NCI-H2227 treated with DMSO at 0.1 percent for 48 hours (cell line): ENCODE results near the gene HHAT.
"Not testable (repeated sequence)": the region's sequence is repeated elsewhere in the genome, so short reads cannot be mapped to it uniquely, and the experiment has no call there.

Experiments used
- DNase-seq: peaks from one replicate; lab custom pipeline; 2025; lab: John Stamatoyannopoulos, UW

The HHAT gene

DNA sequence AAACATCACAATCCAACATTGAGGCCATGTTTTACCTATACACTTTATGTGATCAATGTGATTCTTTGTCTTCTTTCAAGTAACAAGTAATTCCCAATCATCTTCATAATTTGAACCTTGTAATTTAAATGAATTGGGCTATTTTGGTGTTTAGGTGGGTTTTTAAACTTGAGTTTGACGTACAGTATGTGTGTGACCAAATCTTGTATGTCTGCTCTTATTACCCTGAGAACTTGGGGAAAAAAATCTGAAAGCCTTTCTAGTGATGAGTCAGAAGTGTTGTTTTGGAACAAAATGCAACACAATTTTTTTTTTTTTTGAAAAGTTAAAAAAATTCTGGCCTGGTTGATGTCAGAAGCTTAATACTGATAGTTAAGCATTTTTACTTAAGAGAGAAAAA lies 68.5 kb downstream of the HHAT start:
- DNase-seq = no peak

DNA sequence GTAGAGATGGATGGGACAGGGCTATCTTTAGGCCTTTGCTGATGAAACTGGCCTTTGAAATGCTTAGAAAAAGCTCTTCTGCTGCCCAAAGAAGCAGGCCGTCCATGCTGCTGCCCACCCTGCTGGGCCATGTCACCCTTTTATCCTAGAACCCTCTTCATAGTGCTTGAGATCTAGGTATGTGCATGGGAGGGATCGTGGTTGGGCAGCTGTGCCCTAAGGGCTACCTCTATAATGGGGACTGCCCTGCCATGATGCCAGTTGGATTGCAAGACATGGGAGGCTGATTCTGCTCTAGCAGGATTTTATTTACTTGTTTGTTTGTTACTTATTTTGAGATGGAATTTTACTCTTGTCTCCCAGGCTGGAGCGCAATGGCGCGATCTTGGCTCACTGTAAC lies 69.0 kb downstream of the HHAT start:
- DNase-seq = no peak

DNA sequence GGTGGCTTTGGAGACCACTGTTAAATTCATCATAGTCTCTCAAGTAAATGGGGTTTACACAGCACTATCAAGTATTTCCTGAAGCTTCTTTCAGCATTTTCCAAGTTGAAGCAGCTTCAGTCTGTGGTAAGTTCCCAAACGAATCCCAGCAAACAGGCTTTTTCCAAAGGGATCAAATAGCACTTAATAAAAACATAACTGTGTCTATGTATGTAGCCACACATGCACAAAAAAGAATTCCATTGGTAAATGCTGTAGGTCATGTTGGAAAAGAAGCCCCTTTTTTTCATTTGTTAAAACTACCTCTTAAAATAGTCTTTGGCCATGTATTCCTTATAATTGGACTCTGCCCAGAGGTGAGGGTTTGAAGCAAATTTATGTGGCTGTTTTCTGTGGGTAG lies 69.8 kb downstream of the HHAT start:
- no peak for DNase-seq

DNA sequence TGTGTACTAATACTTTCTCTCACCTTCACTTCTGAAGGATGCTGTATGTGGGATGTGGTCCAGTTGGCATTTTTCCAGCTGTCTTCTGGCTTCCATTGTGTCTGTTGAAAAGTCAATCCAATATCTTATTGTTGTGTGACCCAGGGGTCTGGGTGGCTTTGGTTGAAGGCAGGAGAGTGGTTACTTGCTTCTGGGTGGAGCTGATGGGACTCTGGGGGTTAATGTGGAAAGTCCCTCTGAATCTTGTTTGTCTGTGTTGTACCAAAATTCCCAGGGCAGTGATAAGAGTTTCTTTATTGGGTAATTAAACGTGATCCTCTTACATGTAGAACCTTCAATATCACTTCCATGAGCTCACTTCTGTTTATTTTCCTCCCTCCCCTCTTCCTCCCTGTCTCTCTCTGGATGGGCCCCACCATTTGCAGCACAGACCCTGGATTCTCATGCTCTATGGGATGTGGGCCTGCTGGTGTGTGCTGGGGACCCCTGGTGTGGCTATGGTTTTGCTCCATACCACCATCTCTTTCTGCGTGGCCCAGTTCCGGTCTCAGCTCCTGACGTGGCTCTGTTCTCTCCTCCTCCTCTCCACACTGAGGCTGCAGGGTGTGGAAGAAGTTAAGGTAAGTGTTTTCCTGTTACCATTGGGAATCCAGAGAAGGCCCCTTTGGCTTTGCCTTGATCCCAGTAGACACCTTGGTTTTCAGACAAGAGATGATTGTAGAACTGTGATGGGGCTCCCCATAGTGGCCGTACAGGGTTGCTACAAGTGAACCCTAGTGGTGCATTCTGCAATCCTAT lies 71.5 kb downstream of the HHAT start:
- DNase-seq = peak; percentile 47

DNA sequence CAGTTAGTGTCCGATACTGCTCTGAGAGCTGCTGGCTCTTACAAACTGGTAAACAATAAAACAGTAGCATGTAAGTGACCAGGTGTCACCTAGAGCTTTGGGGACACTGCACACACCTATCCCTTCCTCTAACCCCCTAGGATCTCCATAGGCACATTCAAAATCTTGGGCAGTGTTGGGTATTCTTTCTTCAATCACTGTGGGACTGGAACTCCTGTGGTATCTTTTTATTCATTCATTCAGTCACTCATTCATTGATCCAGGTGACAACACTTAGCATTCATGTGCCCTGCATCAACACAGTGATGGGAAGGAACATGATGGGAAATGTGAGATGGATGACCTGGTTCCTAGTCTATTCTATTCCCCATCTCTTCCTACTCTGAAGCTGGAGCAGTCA lies 73.9 kb downstream of the HHAT start:
- DNase-seq = no peak

DNA sequence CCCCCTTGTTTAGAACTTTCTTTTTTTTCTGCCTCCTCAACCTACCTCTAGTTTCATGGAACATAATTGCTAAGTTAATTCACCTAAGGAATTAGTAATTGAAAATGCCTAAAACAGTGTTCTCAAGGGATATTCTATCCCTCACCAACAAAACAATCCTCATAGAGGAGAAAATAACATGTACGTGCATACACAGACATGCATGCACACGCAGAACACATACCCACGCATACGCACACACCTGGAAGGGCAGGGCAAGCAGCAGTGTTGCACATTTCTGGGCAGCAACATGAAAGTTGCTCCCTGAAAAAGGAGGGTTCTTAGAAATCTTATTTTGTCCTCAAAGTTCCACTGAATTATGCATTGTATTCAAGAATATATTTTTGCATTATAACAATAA lies 76.6 kb downstream of the HHAT start:
- no peak for DNase-seq

DNA sequence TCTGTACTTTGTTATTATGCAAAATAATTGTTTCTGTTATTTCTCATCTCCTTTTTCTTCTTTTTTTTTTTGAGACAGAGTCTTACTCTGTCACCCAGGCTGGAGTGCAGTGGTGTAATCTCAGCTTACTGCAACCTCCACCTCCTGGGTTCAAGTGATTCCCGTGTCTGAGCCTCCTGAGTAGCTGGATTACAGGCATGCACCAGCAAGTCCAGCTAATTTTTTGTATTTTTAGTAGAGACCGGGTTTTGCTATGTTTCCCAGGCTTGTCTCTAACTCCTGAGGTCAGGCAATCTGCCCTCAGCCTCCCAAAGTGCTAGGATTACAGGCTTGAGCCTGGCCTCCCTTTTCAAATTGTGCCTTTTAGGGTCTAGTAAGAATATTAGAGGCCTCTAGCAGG lies 77.6 kb downstream of the HHAT start:
- not testable (repeated sequence) for DNase-seq

DNA sequence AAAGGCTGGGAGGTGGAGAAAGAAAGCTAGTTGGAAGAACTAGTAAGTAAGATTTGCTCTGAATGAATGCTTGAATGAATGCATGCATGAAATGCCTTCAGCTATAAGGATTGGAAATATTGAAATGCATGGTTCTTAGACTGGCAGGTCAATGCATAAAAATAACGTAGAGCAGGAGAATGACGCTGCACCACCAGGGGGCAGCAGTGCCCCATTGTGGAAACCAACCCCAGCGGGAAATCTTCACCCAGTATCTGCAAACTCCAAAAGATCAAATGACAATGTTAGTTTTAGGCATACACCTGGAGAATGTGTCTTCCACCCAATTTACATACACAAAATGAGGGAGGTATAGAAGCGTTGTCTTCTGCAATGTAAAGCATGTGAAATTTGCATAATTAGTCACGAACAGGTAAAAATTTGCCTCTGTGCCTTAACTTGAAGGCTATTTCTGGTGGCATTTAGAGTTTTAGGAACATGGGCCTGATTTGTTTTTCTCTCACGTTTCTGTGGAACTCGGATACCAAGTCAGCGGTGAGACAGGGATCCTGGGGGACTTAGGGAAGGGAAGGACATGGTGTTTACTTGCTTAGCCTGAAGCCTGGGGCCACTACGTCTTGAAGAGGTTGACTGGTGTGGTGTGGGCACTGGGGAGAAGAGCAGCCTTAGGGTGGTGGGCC lies 78.6 kb downstream of the HHAT start:
- peak; percentile 72 for DNase-seq

DNA sequence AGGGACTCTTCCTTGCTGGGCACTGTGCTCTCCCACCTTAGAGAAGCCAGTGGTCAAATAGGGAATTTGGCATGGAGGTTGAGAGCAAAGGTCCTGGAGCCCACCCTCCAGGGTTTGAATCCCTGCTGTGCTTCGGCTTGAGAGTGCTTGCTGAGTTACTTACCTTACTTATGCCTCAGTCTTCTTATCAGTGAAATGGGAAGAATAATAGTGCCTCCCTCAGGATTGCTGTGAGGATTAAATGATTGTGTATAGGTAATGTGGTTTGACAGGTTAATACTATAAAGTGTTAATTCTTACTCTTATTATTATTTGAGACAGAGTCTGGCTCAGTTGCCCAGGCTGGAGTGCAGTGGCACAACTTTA lies 79.2 kb downstream of the HHAT start:
- no peak for DNase-seq

DNA sequence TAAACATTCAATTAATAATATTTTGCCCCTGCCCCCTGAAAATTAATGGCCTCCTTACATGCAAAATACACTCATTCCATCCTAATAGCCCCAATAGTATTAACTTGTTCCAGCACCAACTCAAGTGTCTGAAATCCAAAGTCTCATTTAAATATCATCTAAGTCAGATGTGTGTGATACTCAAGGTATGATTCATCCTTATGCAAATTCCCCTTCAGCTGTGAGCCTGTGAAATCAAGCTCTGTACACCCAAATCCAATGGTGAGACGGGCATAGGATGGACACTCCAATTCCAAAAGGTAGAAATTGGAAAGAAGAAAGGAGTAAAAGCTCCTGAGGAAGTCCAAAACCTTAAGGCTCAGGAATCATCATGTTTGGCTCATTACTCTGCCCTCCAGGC lies 83.5 kb downstream of the HHAT start:
- no peak for DNase-seq

DNA sequence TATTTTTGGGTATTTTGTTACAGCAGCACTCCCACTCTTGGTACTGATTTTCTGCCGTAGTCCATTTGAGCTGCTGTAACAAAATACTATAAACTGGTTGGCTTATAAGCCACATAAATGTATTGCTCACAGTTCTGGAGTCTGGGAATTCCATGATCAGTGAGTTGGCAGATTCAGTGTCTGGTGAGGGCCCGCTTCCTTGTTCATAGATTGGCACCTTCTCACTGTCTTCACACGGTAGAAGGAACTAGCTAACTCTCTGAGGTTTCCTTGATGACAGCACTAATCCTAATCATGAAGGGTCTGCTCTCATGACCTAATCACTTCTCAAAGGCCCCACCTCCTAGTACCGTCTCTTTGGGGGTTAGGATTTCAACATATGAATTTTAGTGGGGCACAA lies 85.2 kb downstream of the HHAT start:
- no peak for DNase-seq

DNA sequence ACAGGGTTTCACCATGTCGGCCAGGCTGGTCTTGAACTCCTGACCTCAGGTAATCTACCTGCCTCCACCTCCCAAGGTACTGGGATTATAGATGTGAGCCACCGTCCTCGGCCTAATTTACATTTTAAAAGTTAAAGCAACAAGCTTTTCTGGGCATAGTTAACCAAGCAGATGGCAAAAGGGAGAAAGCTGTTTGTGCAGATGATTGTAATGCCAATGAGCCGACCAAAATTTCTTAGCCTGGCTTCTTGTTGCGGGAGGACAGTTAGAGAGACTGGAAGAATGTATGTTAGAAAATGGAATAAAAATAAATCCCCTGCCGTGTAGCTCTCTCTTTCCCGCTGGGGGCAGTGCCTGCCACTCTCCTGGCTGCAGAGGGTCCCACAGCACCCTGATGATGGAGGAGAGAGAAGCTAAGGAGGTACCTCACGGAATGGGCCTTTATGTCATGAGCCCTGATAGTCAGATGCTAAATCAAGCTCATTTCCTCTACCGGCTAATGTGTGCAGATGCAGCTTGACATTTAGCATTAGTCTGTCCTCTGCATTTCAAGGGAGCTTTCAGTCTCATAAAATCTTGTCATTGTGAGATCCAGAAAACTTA lies 87.2 kb downstream of the HHAT start:
- DNase-seq = peak; percentile 1

DNA sequence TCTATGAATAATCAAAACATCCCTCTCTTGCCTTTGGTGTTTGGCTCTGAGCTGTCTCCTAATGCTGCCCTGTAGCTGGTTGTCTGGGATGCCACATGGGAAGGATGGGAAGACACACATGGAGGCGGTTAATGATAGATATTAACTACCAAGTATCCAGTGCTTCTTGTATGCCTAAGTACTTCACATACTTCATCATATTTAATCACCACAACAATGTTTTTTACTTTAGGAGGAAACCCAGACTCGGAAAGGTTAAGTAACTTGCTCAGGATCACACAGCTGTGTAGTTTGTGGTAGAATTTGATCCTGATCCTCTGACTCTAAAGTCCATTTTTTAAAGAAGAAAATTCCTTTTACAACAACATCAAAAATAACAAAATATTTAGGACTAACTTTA lies 88.0 kb downstream of the HHAT start:
- DNase-seq = no peak

DNA sequence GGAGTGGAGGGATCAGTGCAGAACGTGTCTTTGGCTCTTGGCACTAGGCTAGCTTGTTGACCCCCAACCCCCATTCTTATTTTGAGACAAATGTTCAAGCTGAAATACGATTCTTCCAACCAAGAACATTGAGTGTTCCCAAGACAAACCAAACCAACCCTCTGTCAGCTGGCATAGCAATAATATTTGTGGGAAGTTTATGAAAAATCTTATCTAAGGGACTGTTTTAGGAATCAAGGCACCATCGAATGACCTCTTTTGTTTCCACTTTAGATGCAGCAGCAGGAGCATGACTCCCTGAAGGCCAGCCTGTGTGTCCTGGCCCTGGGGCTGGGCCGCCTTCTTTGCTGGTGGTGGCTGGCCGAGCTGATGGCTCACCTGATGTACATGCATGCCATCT lies 89.2 kb downstream of the HHAT start:
- no peak for DNase-seq

DNA sequence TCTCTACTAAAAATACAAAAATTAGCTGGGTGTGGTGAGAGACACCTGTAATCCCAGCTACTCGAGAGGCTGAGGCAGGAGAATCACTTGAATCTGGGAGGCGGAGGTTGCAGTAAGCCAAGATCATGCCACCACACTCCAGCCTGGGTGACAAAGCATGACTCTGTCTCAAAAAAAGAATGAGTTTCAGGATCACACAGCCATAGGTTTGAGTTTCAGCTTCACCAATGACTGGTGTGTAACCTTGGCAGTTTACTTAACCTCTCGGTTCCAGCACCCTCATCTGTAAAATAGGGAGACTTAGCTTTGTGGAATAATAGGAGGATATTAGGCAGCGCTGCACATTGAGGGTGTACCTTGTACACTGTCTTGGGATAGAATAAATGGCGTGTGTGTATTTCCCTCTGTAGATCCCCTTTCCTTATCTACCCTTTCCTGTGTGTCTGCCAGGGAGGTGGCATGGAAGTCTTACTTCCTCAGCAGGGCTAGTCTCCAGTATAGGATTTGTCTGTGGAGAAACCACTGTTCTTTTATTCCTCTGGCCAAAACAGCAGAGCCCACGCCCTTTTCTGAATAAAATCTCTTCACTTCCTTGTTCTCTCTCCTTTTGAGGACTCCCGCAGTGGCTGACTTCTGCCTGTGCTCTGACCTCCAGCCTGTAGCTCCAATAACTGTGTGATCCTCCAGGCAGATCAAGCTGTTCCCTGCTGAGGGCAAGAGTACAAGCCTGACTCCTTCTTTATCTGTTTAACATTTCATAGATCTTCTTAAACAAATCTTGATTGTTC lies 90.4 kb downstream of the HHAT start:
- DNase-seq = no peak

DNA sequence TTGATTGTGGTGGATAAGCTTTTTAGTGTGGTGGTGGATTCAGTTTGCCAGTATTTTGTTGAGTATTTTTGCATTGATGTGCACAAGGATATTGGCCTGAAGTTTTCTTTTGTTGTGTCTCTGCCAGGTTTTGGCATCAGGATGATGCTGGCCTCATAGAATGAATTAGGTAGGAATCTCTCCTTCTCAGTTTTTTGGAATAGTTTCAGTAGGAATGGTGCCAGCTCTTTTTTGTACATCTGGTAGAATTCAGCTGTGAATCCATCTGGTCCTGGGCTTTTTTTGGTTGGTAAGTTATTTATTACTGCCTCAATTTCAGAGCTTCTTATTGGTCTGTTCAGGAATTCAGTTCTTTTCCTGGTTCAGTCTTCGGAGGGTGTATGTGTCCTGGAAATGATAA lies 98.0 kb downstream of the HHAT start:
- not testable (repeated sequence) for DNase-seq

DNA sequence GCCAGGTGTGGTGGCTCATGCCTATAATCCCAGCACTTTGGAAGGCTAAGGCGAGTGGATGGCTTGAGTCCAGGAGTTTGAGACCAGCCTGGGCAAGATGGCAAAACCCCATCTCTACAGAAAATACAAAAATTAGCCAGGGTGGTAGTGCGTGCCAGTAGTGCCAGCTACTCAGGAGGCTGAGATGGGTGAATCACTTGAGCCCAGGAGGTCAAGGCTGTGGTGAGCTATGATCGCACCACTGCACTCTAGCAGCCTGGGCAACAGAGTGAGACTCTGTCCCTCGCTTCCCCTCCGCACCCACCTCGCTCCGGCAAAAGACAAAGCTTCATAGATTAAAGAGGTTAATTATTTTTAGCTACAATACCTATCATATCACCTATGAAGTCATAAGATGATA lies 100.0 kb downstream of the HHAT start:
- DNase-seq = no peak

DNA sequence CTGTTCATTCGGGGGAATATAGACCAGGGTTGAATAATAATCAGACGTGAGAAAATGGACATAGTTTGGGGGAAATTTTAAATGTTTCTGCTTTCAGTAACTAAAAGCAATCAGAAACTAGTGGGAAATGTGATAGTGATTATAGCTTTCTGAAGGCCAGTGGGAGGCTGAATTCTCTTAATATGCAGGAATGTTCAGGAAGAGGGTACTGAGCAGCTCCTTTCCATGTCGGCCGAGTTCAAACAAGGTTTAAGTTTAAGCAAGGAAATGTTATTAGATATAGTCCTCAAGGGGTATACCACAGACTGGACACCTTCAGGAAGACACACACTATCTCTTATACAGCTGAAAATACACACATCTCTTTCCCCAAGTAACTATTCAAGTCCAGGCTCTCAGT lies 105.5 kb downstream of the HHAT start:
- no peak for DNase-seq

DNA sequence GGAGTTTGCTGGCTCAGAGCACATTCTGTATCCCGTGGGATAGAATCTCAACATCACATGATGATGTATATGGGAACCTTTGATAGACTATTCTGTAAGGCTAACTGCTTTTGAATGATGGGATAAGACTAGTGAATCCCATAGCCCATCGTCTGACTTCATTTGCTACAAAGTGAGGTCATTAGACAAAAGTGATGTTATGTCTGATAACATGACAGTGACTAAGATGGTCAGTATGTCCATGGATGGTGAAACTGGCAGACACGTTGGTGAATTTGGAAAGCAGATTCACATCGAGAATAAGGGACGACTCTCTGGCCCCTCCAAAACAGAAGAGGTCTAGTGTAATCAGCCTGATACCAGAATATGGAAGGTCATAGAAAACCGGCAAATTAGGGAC lies 108.4 kb downstream of the HHAT start:
- DNase-seq = no peak

DNA sequence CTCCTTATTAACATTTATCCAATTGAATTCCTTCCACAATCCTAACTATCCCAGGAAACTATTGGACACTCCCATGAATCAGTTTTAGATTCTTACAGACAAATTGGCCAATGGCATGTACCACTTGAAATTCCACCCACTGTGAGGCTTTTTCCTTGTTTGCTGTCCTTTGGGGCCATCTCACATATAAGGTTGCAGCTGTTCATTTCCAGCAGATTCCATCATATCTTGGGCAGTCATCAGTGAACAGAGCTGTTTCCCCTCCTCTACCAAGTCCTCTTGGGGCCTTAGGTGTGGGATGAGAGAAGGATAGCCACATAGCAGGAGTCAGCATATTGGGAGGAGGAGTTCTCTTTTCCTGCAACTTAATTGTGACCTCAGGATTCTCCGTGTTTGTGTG lies 109.1 kb downstream of the HHAT start:
- DNase-seq = no peak

DNA sequence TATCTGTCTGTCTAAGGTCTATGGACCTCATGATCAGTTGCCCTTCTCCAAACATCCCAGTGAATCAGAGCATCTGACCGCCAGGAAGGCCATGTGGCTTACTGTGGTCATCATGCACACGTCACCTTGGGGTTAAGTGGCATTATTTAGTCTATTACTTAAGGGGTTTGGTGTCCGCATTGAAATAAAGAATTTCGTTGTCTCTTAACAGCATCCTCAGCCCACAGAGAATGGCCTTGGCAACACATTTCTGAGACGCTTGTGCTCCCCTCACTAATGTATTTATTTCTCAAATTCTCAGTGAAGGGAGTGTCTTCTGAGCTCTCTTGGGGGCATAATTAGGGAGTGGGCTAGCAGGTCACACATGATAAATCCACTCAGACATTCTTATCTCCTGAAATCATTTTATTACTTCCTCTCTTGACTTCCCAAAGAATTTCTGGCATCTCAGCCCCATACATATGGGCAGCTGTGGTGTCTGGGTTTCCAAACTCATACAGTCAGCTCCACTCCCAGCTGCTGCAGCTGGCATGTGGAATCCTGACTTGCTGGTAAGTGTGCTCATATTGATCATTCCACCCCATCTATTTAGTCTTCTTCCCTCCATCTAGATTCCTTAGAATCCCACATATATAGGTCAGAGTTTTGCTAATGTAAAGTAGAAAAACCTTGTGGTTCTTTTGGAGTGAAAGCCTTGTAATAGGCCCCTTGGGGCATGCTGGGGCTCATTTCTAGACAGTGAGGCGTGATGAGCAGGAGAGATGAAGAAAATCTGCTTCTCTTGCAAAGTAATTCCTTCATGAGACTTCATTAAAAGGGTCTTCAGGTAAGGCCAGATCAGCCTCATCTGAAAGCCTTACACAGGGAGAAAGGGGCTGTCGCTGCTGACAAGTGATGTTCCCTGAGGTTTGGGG lies 110.5 kb downstream of the HHAT start:
- no peak for DNase-seq

DNA sequence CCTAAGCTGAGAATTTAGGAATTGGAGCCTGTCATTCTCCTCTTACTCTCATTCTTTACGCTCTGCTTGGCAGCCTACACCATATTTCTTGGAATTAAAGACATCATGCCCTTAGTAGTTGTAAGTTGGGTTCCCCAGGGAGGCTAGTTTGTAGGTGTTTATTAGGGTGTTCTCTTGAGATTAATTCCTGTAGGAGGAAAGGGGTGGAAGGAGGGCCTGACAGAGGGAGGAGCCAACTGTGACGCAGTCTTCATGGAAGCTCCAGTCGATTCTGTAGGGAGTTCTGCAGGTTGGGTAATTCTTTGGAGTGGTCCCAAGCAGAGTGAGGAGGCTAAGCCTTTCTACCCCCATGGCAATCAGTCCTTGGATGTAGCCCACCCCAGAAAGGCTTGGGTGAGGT lies 111.4 kb downstream of the HHAT start:
- DNase-seq = no peak
